HCT116 (cell line): ENCODE results near the gene ARFRP1. TPM values are rescaled to one million over a fixed set of nuclear protein-coding genes. Genes with fewer than 3 reads are reported as not detected.

Source experiments
- ATAC-seq: fragments of 200-7000 bp; cut with Tn5 transposase; 2 replicates; pipeline ENCODE4 v1.9.1; 2020; ENCODE audit warnings: mild to moderate bottlenecking, moderate library complexity
- BruUV-seq: library from RNA; stranded (reverse); fragments of 400-500 nt; replicated peaks from 2 replicates; lab custom pipeline; 2021; lab: Mats Ljungman, UMichigan
- CTCF ChIA-PET: fragments of 300-600 bp; sonication (Branson Sonifier 250); formaldehyde crosslinking; loops from one replicate; lab custom pipeline; 2021; ENCODE audit warnings: antibody characterized with exemption; lab: Charles Lee
- POLR2A ChIA-PET: fragments of 300-600, 350-600 bp; sonication (Branson Sonifier 250); formaldehyde crosslinking; loops from one replicate; lab custom pipeline; 2021; ENCODE audit warnings: antibody characterized with exemption; lab: Charles Lee
- RAD21 ChIA-PET, 2 experiments: fragments of 300-600 bp; sonication (Branson Sonifier 250); formaldehyde crosslinking; loops; one replicate each; lab custom pipeline; 2023; ENCODE audit warnings: low total read pairs in 2 of 2; ENCODE audit not compliant: uncharacterized antibody in 2 of 2, unreplicated experiment in 2 of 2, low non-redundant PET in 1 of 2; lab: Charles Lee
- DNase-seq: peaks from one replicate; pipeline ENCODE4 v3.0.0-alpha.2; 2010; ENCODE audit warnings: low read depth, low spot score
- H2AFZ ChIP-seq: fragments of 200-600 bp; shearing (Covaris generic), sonication (generic); 2 replicates; pipeline ENCODE4 v1.6.1; 2017; ENCODE audit warnings: low read depth, mixed run types, mixed read lengths, antibody characterized with exemption, low read length; ENCODE audit not compliant: poor library complexity, severe bottlenecking
- H3K27ac ChIP-seq: 2 replicates; pipeline ENCODE4 v1.5.1; 2012; ENCODE audit warnings: low read depth, low read length
- H3K27me3 ChIP-seq: fragments of 200-600 bp; sonication (generic); 2 replicates; pipeline ENCODE4 v1.6.1; 2016; ENCODE audit warnings: mixed run types, low read length, mixed read lengths; ENCODE audit not compliant: insufficient read depth
- H3K36me3 ChIP-seq, 2 experiments: fragments of 200-500 bp in 1 of 2; fragments of 200-600 bp in 1 of 2; sonication (Bioruptor generic) in 1 of 2; sonication (generic) in 1 of 2; 2 replicates each; pipeline versions ENCODE4 v1.5.1 to v1.6.1; 2014 to 2016; ENCODE audit warnings: low read length in 2 of 2, inconsistent platforms in 1 of 2, mixed read lengths in 1 of 2, mixed run types in 1 of 2; ENCODE audit not compliant: insufficient read depth in 2 of 2, control insufficient read depth in 1 of 2
- H3K4me1 ChIP-seq, 2 experiments: fragments of 200-600 bp in 1 of 2; sonication (generic) in 1 of 2; 2 replicates each; pipeline versions ENCODE4 v1.5.1 to v1.6.1; 2012 to 2017; ENCODE audit warnings: low read length in 2 of 2, inconsistent platforms in 1 of 2, mild to moderate bottlenecking in 1 of 2, mixed read lengths in 1 of 2, mixed run types in 1 of 2, moderate library complexity in 1 of 2; ENCODE audit not compliant: insufficient read depth in 2 of 2, control insufficient read depth in 1 of 2
- H3K4me2 ChIP-seq: fragments of 200-600 bp; sonication (generic); 2 replicates; pipeline ENCODE4 v1.6.1; 2017; ENCODE audit warnings: mixed run types, low read length, mixed read lengths
- H3K4me3 ChIP-seq, 2 experiments: fragments of 200-600 bp in 1 of 2; sonication (generic) in 1 of 2; replicated peaks in 1 of 2; 2 replicates each; pipeline ENCODE4 v1.5.1; 2011 to 2016; ENCODE audit warnings: low read length in 2 of 2, control low read depth in 1 of 2, low read depth in 1 of 2, mild to moderate bottlenecking in 1 of 2, mixed read lengths in 1 of 2, mixed run types in 1 of 2
- H3K79me2 ChIP-seq: fragments of 200-600 bp; sonication (generic); 2 replicates; pipeline ENCODE4 v1.6.1; 2017; ENCODE audit warnings: mild to moderate bottlenecking, mixed run types, low read length, moderate library complexity, mixed read lengths; ENCODE audit not compliant: insufficient read depth
- H3K9ac ChIP-seq: fragments of 200-600 bp; sonication (generic); 2 replicates; pipeline ENCODE4 v1.6.1; 2016; ENCODE audit warnings: low read length, mixed read lengths
- H3K9me2 ChIP-seq: fragments of 200-600 bp; sonication (generic), shearing (Covaris generic); 2 replicates; pipeline ENCODE4 v1.6.1; 2017; ENCODE audit warnings: mixed run types, mild to moderate bottlenecking, moderate library complexity; ENCODE audit not compliant: insufficient read depth
- H3K9me3 ChIP-seq, 2 experiments: fragments of 200-500 bp in 1 of 2; fragments of 200-600 bp in 1 of 2; sonication (Bioruptor generic) in 1 of 2; sonication (generic) in 1 of 2; 2 replicates each; pipeline ENCODE4 v1.6.1; 2014 to 2017; ENCODE audit warnings: low read length in 2 of 2, mixed read lengths in 2 of 2, inconsistent platforms in 1 of 2, low read depth in 1 of 2, mild to moderate bottlenecking in 1 of 2, mixed run types in 1 of 2, moderate library complexity in 1 of 2; ENCODE audit not compliant: control insufficient read depth in 1 of 2, insufficient read depth in 1 of 2
- H4K20me1 ChIP-seq: fragments of 200-600 bp; sonication (generic), shearing (Covaris generic); 2 replicates; pipeline ENCODE4 v1.6.1; 2017; ENCODE audit warnings: mixed run types, mild to moderate bottlenecking, moderate library complexity; ENCODE audit not compliant: insufficient read depth
- ATF3 ChIP-seq: IDR thresholded peaks from 2 replicates; pipeline ENCODE4 v1.6.1; 2012
- CBX3 ChIP-seq: IDR thresholded peaks from 2 replicates; pipeline ENCODE4 v1.6.1; 2012; ENCODE audit warnings: low read depth
- CTCF ChIP-seq, 3 experiments: fragments of 200-600 bp in 1 of 3; sonication (generic) in 1 of 3; IDR thresholded peaks in 2 of 3; conservative IDR thresholded peaks in 1 of 3; 2 replicates each; pipeline ENCODE4 v1.5.1; 2012 to 2017; ENCODE audit warnings: low read depth in 2 of 3, low read length in 2 of 3, antibody characterized with exemption in 1 of 3, borderline replicate concordance in 1 of 3, control low read depth in 1 of 3, mild to moderate bottlenecking in 1 of 3, mixed read lengths in 1 of 3, mixed run types in 1 of 3, moderate library complexity in 1 of 3; ENCODE audit not compliant: insufficient read depth in 1 of 3
- FOSL1 ChIP-seq: IDR thresholded peaks from 2 replicates; pipeline ENCODE4 v1.6.1; 2012; ENCODE audit warnings: low read depth
- JUND ChIP-seq: IDR thresholded peaks from 2 replicates; pipeline ENCODE4 v1.6.1; 2012
- MAX ChIP-seq: IDR thresholded peaks from 2 replicates; pipeline ENCODE4 v1.6.1; 2012
- POLR2A ChIP-seq: IDR thresholded peaks from 2 replicates; pipeline ENCODE4 v1.7.0; 2011; ENCODE audit warnings: borderline replicate concordance; ENCODE audit not compliant: insufficient read depth, insufficient read length; ENCODE audit errors: extremely low read depth
- POLR2AphosphoS5 ChIP-seq: IDR thresholded peaks from 2 replicates; pipeline ENCODE4 v1.6.1; 2011; ENCODE audit warnings: mild to moderate bottlenecking, low read depth, low read length, moderate library complexity
- ZBTB33 ChIP-seq: IDR thresholded peaks from 2 replicates; pipeline ENCODE4 v1.6.1; 2011; ENCODE audit warnings: mild to moderate bottlenecking, low read length, moderate library complexity; ENCODE audit not compliant: insufficient replicate concordance; ENCODE audit errors: extremely low read depth
- ZNF274 ChIP-seq: fragments of 200-500 bp; sonication (Bioruptor generic); IDR thresholded peaks from 2 replicates; pipeline ENCODE4 v1.6.1; 2014; ENCODE audit warnings: mild to moderate bottlenecking, low read depth, low read length, inconsistent platforms
- intact Hi-C: fragments of 100-400 bp; cut with micrococcal nuclease; formaldehyde crosslinking; loops from 2 replicates; pipeline ENCODE4 v1.10.0; 2022
- total RNA-seq: library from RNA; stranded (reverse); gene quantifications from one replicate; pipeline ENCODE4 v1.2.1, GENCODE V29; 2021; ENCODE audit not compliant: unreplicated experiment

ARFRP1 gene
- total RNA-seq, 1 experiment from 2014 or later, result 53.7 TPM

GRCh38 chr20:63739130-63740069, 31.6 kb upstream of the ARFRP1 start, which contains the start of gene SLC2A4RG:
SLC2A4RG (plus strand) TSS chr20:63739776; CDS start chr20:63739913, 137 bp downstream.
- ChIA-PET CTCF (no interaction called here), RAD21 (no interaction called here), POLR2A (no interaction called here)
- Histone ChIP-seq H3K4me1 (peaks cover 20 to 50% of the 10 kb centered on the region in 2 experiments; a peak in 3 of 4 replicates), H3K4me2 (peak within 1 kb of the TSS; percentile 78), H3K36me3 (peaks cover 3 to 23% of the 10 kb centered on the region in 2 experiments; a peak in 2 of 4 replicates), H3K9ac (peak within 1 kb of the TSS; percentile 89), H3K27ac (peak within 1 kb of the TSS; percentile 96), H2AFZ (no peak within 1 kb of the TSS), H3K9me2 (no peaks in the 10 kb centered on the region), H3K79me2 (peaks cover 18% of the 10 kb centered on the region), H3K9me3 (no peaks in the 10 kb centered on the region), H4K20me1 (no peaks in the 10 kb centered on the region), H3K4me3 (peak within 1 kb of the TSS; percentile 76 to 85), H3K27me3 (no peaks in the 10 kb centered on the region)
- intact Hi-C loops, result loop anchor here (10.0 kb wide), 1 partner anchor 125 kb away; the partner anchor contains the start of genes ABHD16B and TPD52L2
- no peak for DNase-seq
- peak; percentile 69 for ATAC-seq
- BruUV-seq, result no TSS peak
- no peak for TF ChIP-seq FOSL1
- TF ChIP-seq POLR2AphosphoS5, result 0 out of 2 replicates have a peak, but pooled peaks have one; percentile 45
- TF ChIP-seq, all 23 proteins: peak for 1

GRCh38 chr20:63738687-63739129, 30.9 kb upstream of the ARFRP1 start:
- POLR2A ChIA-PET, result no interaction called here
- no peak for ATAC-seq
- BruUV-seq, result no TSS peak
- Histone ChIP-seq H3K4me1 (peaks cover 20 to 50% of the 10 kb centered on the region in 2 experiments; a peak in 3 of 4 replicates), H3K9me2 (no peaks in the 10 kb centered on the region), H3K9ac (peak overlapping the region; percentile 52), H2AFZ (no peak overlapping the region), H3K27me3 (no peaks in the 10 kb centered on the region), H4K20me1 (no peaks in the 10 kb centered on the region), H3K79me2 (peaks cover 21% of the 10 kb centered on the region), H3K4me3 (no peak overlapping the region), H3K27ac (peak overlapping the region; percentile 67), H3K9me3 (no peaks in the 10 kb centered on the region), H3K4me2 (peak overlapping the region; percentile 66), H3K36me3 (peaks cover 3 to 28% of the 10 kb centered on the region in 2 experiments; a peak in 2 of 4 replicates)
- CTCF ChIA-PET, result no interaction called here
- intact Hi-C loops, result loop anchor here (10.0 kb wide), 1 partner anchor 126 kb away; the partner anchor contains the start of genes ABHD16B and TPD52L2
- TF ChIP-seq ZNF274 (no peak), MAX (no peak), JUND (no peak), CBX3 (no peak), POLR2A (no peak), CTCF (IDR thresholded peaks at IDR 0.05 in 2 of 3, conservative IDR thresholded peaks at IDR 0.05 in 1 of 3; ENCODE audit: borderline replicate concordance in 1 of 3, insufficient read depth in 1 of 3, low read depth in 2 of 3, low read length in 2 of 3) (no peak), ATF3 (no peak), ZBTB33 (no peak)
- RAD21 ChIA-PET, result no interaction called here
- DNase-seq, result no peak
